LHCN-M2 (cell line): ENCODE measurements around the gene SLC45A1. TPM values are rescaled to one million over a fixed set of nuclear protein-coding genes. Genes with fewer than 3 reads are reported as not detected.
"Not testable (repeated sequence)": the region's sequence is repeated elsewhere in the genome, so short reads cannot be mapped to it uniquely, and the experiment has no call there.

ENCODE experiments used
- DNase-seq: peaks from one replicate; pipeline ENCODE4 v3.0.0-alpha.2; 2012; ENCODE audit warnings: low read depth
- total RNA-seq: library from RNA; depleted of rRNA; stranded (reverse); fragments of >200 nt; gene quantifications from 2 replicates; pipeline ENCODE4 v1.2.3, GENCODE V29; 2014

The SLC45A1 gene
- total RNA-seq, 1 experiment from 2014 or later: 4.2 TPM

DNA sequence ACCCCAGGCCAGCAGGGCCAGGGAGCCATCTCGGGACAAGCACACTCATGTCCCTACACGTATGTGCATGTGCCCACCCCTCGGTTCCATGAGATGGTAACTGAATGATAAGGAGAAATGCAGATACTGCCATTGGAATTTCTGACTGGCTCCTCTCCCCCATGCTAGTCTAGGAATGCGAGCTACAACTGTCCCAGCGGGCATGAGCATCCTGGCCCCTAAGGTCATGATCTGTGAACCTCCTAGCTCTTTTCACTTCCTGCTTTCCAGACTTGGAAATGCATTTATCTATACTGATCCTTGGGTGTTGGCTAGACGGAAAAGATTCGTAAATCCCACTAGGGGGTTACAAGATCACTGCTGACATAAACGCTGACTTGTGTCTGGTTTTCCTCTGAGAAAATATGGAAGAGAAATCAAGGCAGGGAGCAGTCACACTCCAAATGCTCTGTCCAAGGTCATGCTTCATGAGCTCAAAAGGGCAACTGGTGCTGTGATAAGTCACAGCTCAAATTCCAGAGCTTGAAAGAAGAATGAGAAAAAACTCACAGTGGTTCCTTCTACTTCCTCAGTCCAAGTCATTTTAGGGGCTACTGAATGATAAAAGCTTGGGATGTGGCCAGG lies 49.8 kb downstream of the SLC45A1 start:
- DNase-seq: no peak

- no peak for DNase-seq
Measured at GRCh38 chr1:8368956-8369639, 51.2 kb downstream of the SLC45A1 start.

- peak; percentile 47 for DNase-seq
Measured at GRCh38 chr1:8370046-8370881, 52.4 kb downstream of the SLC45A1 start.

GRCh38 chr1:8370905-8371315 lies 53.0 kb downstream of the SLC45A1 start:
- DNase-seq: peak; percentile 32

DNA sequence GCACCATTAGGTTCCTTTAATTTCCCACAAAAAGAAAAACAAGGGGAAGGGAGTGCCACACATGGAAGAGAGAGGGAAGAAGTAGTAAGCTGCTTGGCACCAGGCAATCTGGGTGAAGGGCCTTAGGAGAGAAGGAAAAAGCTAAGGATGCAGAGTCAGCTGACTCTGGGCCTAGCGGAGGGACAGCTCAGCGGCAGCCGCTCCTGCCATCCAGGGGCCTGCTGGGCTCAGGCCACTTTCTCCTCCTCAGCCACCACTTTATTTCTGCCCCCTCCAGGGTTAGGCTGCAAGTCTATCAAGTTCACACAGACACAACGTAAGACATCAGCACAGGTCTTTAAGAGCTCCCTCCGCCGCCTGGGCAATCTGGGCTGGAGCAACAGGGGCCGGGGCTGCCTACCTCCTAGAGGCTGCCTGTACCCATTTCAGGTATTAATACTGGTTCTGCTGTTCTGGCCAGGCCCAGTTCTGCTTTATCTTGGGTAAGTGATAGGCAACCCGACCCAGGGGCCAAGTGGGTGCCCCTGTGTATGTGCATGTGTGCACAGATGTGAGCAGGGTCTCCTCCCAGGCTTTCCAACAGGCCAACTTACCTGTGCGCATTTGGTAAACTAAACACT lies 53.6 kb downstream of the SLC45A1 start:
- no peak for DNase-seq

- DNase-seq: no peak
Measured at GRCh38 chr1:8373125-8373524, 55.2 kb downstream of the SLC45A1 start.

GRCh38 chr1:8373581-8374241 lies 55.8 kb downstream of the SLC45A1 start:
- DNase-seq: peak; percentile 84

DNA sequence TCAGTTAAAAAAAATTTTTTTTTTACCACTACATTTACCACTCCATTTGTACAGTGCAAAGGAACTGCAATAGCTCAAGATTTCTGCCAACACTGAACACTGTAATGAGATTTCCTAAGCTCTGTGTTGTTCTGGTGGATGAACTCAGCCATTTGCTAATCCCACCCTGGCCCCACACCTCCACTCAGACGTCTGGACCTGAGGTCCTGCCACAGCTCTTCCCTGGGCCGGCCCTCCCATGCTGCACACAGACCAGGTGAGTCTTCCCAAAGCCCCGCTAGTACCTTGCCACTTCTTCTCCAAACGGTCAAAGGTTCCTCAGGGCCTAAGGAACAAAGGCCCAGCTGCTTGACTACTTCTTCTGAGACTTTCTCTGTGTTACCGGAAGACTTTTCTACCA lies 56.4 kb downstream of the SLC45A1 start:
- DNase-seq: no peak

- peak; percentile 66 for DNase-seq
Measured at GRCh38 chr1:8374812-8375211, 56.9 kb downstream of the SLC45A1 start.

DNA sequence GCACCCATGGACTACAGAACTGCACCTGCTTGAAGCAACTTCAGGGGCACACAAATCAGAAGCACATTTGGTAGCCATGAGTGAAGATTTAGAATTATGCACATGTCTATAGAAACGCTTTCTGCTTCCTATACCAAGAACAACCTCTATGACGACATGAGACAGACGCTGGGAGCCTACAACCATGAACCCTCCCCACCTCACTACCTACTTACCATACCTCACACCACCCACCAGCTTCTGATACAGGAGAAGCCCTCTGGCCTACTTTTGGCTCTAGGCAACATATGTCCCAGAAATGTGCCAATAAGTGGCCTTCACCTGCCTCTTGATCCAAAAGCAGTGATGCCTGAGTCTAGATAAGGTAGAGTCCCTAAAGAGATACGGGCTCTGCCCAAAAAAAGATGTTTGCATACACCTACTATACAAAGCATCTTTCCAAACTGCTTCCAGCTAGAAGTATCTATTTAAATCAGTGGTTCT lies 58.5 kb downstream of the SLC45A1 start:
- no peak for DNase-seq

GRCh38 chr1:8377271-8377981 lies 59.5 kb downstream of the SLC45A1 start:
- DNase-seq: no peak

DNA sequence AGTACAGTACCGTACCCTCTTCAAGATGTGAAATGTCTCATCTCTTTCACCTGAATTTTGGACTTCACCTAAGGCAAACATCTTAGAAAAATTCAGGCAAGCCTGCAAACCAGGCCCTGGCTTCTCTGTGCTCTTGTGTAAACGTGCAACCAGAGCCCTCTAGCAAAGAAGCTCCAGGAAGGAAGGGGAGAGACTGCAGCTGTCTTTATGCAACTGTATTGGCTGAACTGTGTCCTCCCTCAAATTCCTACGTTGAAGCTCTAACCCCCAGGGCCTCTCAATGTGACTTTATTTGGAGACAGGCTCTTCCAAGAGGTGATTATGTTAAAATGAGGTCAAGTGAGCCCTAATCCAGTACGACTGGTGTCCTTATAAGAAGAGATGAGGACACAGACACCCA lies 60.3 kb downstream of the SLC45A1 start:
- peak; percentile 74 for DNase-seq

DNA sequence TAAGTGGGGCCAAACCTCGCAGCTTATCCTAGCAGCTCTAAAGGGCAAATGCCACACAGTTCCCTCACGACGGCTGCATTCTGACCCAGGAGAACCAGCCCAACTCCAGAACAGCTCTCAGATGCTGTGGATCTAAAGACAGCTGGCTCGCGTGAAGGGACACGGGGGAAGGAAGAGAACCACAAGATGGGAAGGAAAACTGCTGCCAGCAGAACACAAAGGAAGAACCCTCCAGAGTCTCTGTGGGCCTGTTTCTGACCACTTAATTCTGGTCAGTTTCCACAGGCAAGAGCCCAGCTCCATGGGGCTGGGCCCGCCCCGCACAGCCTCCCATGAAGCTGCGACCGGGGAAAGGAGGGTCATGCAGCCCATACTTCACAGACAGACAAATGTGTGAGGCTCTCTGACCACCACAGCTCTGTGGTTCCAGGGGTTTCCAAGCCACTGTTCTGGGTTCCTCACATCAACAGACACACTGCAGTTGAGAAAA lies 61.1 kb downstream of the SLC45A1 start:
- DNase-seq: peak; percentile 56

- DNase-seq: no peak
Measured at GRCh38 chr1:8379513-8380186, 61.7 kb downstream of the SLC45A1 start.

- DNase-seq: not testable (repeated sequence)
Measured at GRCh38 chr1:8380310-8380709, 62.4 kb downstream of the SLC45A1 start.

GRCh38 chr1:8381618-8382017 lies 63.7 kb downstream of the SLC45A1 start:
- no peak for DNase-seq

GRCh38 chr1:8382051-8382505 lies 64.2 kb downstream of the SLC45A1 start:
- no peak for DNase-seq

DNA sequence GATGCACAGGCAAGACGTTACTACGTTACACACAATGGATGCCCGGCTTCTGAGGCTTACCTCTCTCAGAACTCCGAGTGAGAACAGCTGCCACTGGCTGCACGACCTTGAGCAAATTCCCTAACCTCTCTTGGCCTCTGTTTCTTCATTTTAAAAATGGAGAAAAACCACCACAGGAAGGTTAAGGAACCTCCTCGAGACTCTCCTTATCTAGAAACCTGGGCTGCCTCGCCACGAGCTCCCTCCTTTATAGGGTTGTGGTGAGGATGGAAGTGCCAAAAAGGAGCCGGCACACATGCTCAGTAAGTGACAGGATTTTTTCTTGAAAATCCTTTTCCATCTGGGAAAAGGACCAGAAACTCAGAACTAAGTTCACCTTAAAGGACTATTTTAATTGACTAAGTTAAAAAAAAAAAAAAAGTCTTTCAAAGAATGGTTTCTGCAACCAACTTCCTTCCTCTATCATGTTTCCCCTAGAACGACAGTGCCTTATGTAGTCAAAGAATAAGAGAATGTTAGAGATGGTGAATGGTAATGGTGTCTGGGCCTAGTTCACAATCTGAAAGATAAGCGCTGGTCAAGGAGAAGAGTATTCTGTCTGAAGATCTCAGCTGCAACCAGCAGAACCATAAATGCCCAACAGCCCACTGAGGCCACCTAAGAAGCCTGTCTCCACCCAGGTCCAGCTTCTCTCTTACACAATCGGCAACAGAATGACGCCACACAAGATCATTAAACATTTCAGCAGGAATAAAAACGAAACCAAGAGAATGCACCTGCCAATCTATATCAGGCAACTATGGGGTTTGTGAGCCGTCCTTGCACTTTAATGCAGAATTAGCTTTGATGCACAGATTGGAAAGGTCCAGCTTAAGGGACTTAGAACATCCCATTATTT lies 64.9 kb downstream of the SLC45A1 start:
- DNase-seq: no peak

GRCh38 chr1:8384088-8384487 lies 66.2 kb downstream of the SLC45A1 start:
- DNase-seq: peak; percentile 47
